ENCODE results near the gene GREB1.

GREB1 gene

GRCh38 chr2:11540996-11541692 is 7.3 kb downstream of the GREB1 start:
- DNase-seq, result peak; percentile 41

GRCh38 chr2:11541693-11542274 is 7.9 kb downstream of the GREB1 start:
- DNase-seq, result peak; percentile 12

- peak; percentile 75 for DNase-seq
Measured at GRCh38 chr2:11542275-11542819, 8.5 kb downstream of the GREB1 start.

GRCh38 chr2:11543337-11544216 is 9.7 kb downstream of the GREB1 start:
- DNase-seq, result peak; percentile 2

- DNase-seq, result no peak
Measured at GRCh38 chr2:11546072-11546471, 12.2 kb downstream of the GREB1 start.

GRCh38 chr2:11547912-11548497 is 14.2 kb downstream of the GREB1 start:
- DNase-seq, result no peak

GRCh38 chr2:11550302-11550701 is 16.5 kb downstream of the GREB1 start:
- DNase-seq, result no peak

GRCh38 chr2:11550901-11551568 is 17.2 kb downstream of the GREB1 start:
- DNase-seq, result no peak

- DNase-seq, result no peak
Measured at GRCh38 chr2:11551569-11552259, 17.9 kb downstream of the GREB1 start.

- DNase-seq, result no peak
Measured at GRCh38 chr2:11552260-11552638, 18.4 kb downstream of the GREB1 start.

- DNase-seq, result peak; percentile 10
Measured at GRCh38 chr2:11553661-11554398, 20.0 kb downstream of the GREB1 start.

- no peak for DNase-seq
Measured at GRCh38 chr2:11554399-11554716, 20.5 kb downstream of the GREB1 start.

- no peak for DNase-seq
Measured at GRCh38 chr2:11556101-11556806, 22.4 kb downstream of the GREB1 start.

- DNase-seq, result no peak
Measured at GRCh38 chr2:11558214-11558886, 24.5 kb downstream of the GREB1 start.

GRCh38 chr2:11559066-11559785 is 25.4 kb downstream of the GREB1 start:
- DNase-seq, result no peak

- DNase-seq, result no peak
Measured at GRCh38 chr2:11559786-11560155, 25.9 kb downstream of the GREB1 start.

GRCh38 chr2:11560806-11561205 is 27.0 kb downstream of the GREB1 start:
- DNase-seq, result peak; percentile 69

- no peak for DNase-seq
Measured at GRCh38 chr2:11562011-11562410, 28.2 kb downstream of the GREB1 start.

GRCh38 chr2:11562476-11562875 is 28.6 kb downstream of the GREB1 start:
- no peak for DNase-seq

Data from NCI-H69 (cell line).